ENCODE data around the gene CHKA. TPM values are rescaled to one million over a fixed set of nuclear protein-coding genes. Genes with fewer than 3 reads are reported as not detected.

The CHKA gene
- total RNA-seq, 2 experiments from 2014 or later = 15.8 to 16.7 TPM

DNA sequence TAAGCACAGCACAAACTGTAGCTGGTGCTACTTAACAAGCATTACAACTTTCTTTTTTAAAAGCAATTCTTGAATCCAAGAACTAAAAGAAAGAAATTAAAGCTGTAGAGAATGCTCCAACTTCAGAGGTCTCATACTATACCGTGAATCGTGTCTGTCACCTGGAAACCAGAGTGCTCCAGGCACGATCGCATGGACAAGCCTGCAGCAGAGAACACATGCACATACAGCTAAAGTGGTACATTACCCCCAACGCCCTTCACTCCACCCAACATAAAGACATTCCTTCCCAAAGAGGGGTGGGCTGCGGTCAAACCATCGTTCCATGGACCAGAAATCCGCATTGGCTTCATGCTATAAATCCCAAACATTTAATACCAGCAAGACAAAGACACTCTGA, 31.5 kb downstream of the CHKA start:
- POLR2A ChIA-PET = interaction anchor here (0.6 to 0.8 kb wide), 2 partner anchors 8 to 14 kb away, joined by 3 read pairs; no protein-coding TSS in a partner anchor
- peaks cover 7% of the 10 kb centered on the region for H3K4me1 Mint-ChIP-seq (ENCODE audit: low read depth)
- no peak for TF ChIP-seq CTCF (IDR thresholded peaks at IDR 0.05)
- intact Hi-C loops (cut with micrococcal nuclease) = no loop called here
- ATAC-seq = no peak
- no peaks in the 10 kb centered on the region for H3K36me3 Mint-ChIP-seq (ENCODE audit: low read depth)
- no peak overlapping the region for H3K27ac Mint-ChIP-seq
- no peak for DNase-seq
- CTCF ChIA-PET = no interaction called here
- no peak overlapping the region for H3K4me3 Mint-ChIP-seq
- no peaks in the 10 kb centered on the region for H3K27me3 Mint-ChIP-seq
- no peaks in the 10 kb centered on the region for H3K9me3 Mint-ChIP-seq

- no peaks in the 10 kb centered on the region for H3K27me3 Mint-ChIP-seq
- H3K4me1 Mint-ChIP-seq (ENCODE audit: low read depth) = no peaks in the 10 kb centered on the region
- no peaks in the 10 kb centered on the region for H3K9me3 Mint-ChIP-seq
- ATAC-seq = no peak
- no peak overlapping the region for H3K4me3 Mint-ChIP-seq
- peaks cover 7% of the 10 kb centered on the region for H3K36me3 Mint-ChIP-seq (ENCODE audit: low read depth)
- no peak for TF ChIP-seq CTCF (IDR thresholded peaks at IDR 0.05)
- ChIA-PET POLR2A (no interaction called here), CTCF (interaction anchor here (0.7 kb wide), 1 partner anchor 11 kb away, joined by 3 read pairs; no protein-coding TSS in a partner anchor)
- intact Hi-C loops (cut with micrococcal nuclease) = no loop called here
- DNase-seq = no peak
- no peak overlapping the region for H3K27ac Mint-ChIP-seq
These were observed 37.7 kb downstream of the CHKA start for GRCh38 chr11:68083517-68083916.

DNA sequence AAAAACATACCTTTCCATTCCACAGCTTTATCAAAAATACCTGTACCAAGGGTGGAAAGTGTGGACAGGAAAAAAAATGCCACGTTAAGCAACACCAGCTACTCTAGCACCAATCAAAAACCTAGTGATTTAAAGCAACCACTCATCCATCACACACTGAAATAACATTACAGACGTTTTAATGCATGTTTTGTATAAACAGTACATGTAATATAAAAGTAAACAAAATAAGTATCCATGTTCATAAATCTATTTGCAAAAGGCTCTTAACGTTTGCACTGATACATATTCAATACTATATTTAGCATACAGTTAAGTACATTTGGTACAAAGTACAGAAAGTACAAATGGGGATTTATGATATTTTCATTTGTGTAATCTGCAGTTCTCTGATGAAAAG, 38.7 kb downstream of the CHKA start:
- H3K27me3 Mint-ChIP-seq = no peaks in the 10 kb centered on the region

DNA sequence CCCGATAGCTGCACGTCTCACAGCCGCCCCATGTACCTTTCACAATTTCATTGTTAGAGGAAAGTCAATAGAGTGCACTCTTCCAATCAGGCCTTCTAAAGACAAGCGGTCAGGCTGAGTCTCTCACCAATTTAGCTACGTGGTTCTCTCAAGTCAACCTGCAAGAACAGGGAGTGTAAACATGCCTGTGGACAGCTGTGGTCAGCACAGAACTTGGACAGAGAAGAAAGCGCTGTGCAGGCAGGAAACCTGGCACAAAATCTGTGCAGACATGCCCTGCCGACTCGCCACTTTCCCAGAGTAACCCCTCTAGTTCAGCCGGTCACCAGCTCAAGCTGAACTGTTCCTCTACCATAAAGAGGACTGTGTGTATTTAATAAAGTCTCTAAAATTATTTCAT, 39.5 kb downstream of the CHKA start:
- H3K27me3 Mint-ChIP-seq = no peaks in the 10 kb centered on the region
- no peak overlapping the region for H3K4me3 Mint-ChIP-seq
- peaks cover 7% of the 10 kb centered on the region for H3K36me3 Mint-ChIP-seq (ENCODE audit: low read depth)
- intact Hi-C loops (cut with micrococcal nuclease) = no loop called here
- DNase-seq (no peak), ATAC-seq (no peak)
- POLR2A ChIA-PET = interaction anchor here (0.7 to 1.2 kb wide), 3 partner anchors 8 to 1968 kb away, joined by 3 to 4 read pairs (median 3); no protein-coding TSS in a partner anchor
- CTCF ChIA-PET = no interaction called here
- TF ChIP-seq CTCF (IDR thresholded peaks at IDR 0.05) = no peak
- H3K4me1 Mint-ChIP-seq (ENCODE audit: low read depth) = no peaks in the 10 kb centered on the region
- H3K9me3 Mint-ChIP-seq = no peaks in the 10 kb centered on the region
- no peak overlapping the region for H3K27ac Mint-ChIP-seq

More for the DNA sequence above, 38.7 kb downstream of the CHKA start:
- Mint-ChIP-seq H3K4me3 (no peak overlapping the region), H3K4me1 (ENCODE audit: low read depth) (no peaks in the 10 kb centered on the region), H3K27ac (no peak overlapping the region), H3K9me3 (no peaks in the 10 kb centered on the region), H3K36me3 (ENCODE audit: low read depth) (peaks cover 7% of the 10 kb centered on the region)
- intact Hi-C loops (cut with micrococcal nuclease) = no loop called here
- DNase-seq (no peak), ATAC-seq (no peak)
- ChIA-PET POLR2A (interaction anchor here (1.2 kb wide), 1 partner anchor 24 kb away, joined by 4 read pairs; no protein-coding TSS in a partner anchor), CTCF (no interaction called here)
- TF ChIP-seq CTCF (IDR thresholded peaks at IDR 0.05) = no peak

- TF ChIP-seq CTCF (IDR thresholded peaks at IDR 0.05) = no peak
- no peak for ATAC-seq
These were observed 40.3 kb downstream of the CHKA start for GRCh38 chr11:68080860-68081259.

More at GRCh38 chr11:68080860-68081259, 40.3 kb downstream of the CHKA start:
- Mint-ChIP-seq H3K27me3 (no peaks in the 10 kb centered on the region), H3K4me3 (no peak overlapping the region), H3K36me3 (ENCODE audit: low read depth) (peaks cover 7% of the 10 kb centered on the region), H3K4me1 (ENCODE audit: low read depth) (no peaks in the 10 kb centered on the region), H3K27ac (no peak overlapping the region), H3K9me3 (no peaks in the 10 kb centered on the region)
- DNase-seq = no peak
- ChIA-PET POLR2A (interaction anchor here (0.7 kb wide), 1 partner anchor 9 kb away, joined by 3 read pairs; no protein-coding TSS in a partner anchor), CTCF (no interaction called here)
- intact Hi-C loops (cut with micrococcal nuclease) = no loop called here
